Colonic mucosa (tissue), 4 donors: ENCODE results near the gene FBXO15. TPM values are rescaled to one million over a fixed set of nuclear protein-coding genes. Genes with fewer than 3 reads are reported as not detected.

ENCODE experiments used
- DNase-seq: peaks from one replicate; pipeline ENCODE4 v3.0.0-alpha.2; 2020
- H3K27ac ChIP-seq: fragments of 200-600 bp; one replicate; pipeline ENCODE4 v1.8.0; 2021
- H3K27me3 ChIP-seq: fragments of 200-600 bp; one replicate; pipeline ENCODE4 v1.8.0; 2021
- H3K36me3 ChIP-seq: fragments of 200-600 bp; one replicate; pipeline ENCODE4 v1.8.0; 2021
- H3K4me1 ChIP-seq: fragments of 200-600 bp; one replicate; pipeline ENCODE4 v1.8.0; 2021; ENCODE audit warnings: mild to moderate bottlenecking
- H3K4me3 ChIP-seq: fragments of 200-600 bp; one replicate; pipeline ENCODE4 v1.8.0; 2021
- H3K9ac ChIP-seq, 2 donors: one replicate each; pipeline ENCODE4 v1.7.0; 2013; ENCODE audit warnings: control low read depth in 2 of 2, low read depth in 2 of 2, low read length in 2 of 2
- H3K9me3 ChIP-seq: fragments of 200-600 bp; one replicate; pipeline ENCODE4 v1.8.0; 2021
- CTCF ChIP-seq: fragments of 200-600 bp; IDR thresholded peaks from one replicate; pipeline ENCODE4 v1.8.0; 2022; ENCODE audit warnings: antibody characterized with exemption, mild to moderate bottlenecking
- intact Hi-C: fragments of 100-400 bp; cut with DNase I; formaldehyde crosslinking; loops from one replicate; pipeline ENCODE4 v1.14.1; 2022
- total RNA-seq, 2 donors: library from RNA; stranded (reverse); fragmentation: NEBNext Ultra II Directional in 1 of 2; extraction: Animal tissue kit (Norgen Biotek cat#: 25700) in 1 of 2; gene quantifications; one replicate each; pipeline ENCODE4 v1.2.1, GENCODE V29; 2021
- donor health status: healthy.
- donor health status: DM: no; HTN: no; CAD: no.
- donor health status: DM: no; HTN: no; CAD: no.

The FBXO15 gene
- total RNA-seq, 2 donors from 2014 or later = not detected

GRCh38 chr18:74153793-74154192 is 6.2 kb upstream of the FBXO15 start:
- no peak for TF ChIP-seq CTCF
- Histone ChIP-seq H3K9me3 (no peaks in the 10 kb centered on the region), H3K4me3 (no peak overlapping the region), H3K36me3 (no peaks in the 10 kb centered on the region), H3K27ac (no peak overlapping the region), H3K27me3 (no peaks in the 10 kb centered on the region), H3K4me1 (peaks cover 5% of the 10 kb centered on the region), H3K9ac (no peak overlapping the region)
- no peak for DNase-seq
- intact Hi-C loops = no loop called here

GRCh38 chr18:74153377-74153776 is 5.7 kb upstream of the FBXO15 start:
- no peak for TF ChIP-seq CTCF
- no peaks in the 10 kb centered on the region for H3K9me3 ChIP-seq
- no peak overlapping the region for H3K9ac ChIP-seq
- H3K4me1 ChIP-seq = peaks cover 5% of the 10 kb centered on the region
- H3K27ac ChIP-seq = no peak overlapping the region
- intact Hi-C loops = no loop called here
- no peak for DNase-seq
- H3K27me3 ChIP-seq = no peaks in the 10 kb centered on the region
- H3K4me3 ChIP-seq = no peak overlapping the region
- H3K36me3 ChIP-seq = no peaks in the 10 kb centered on the region

GRCh38 chr18:74152857-74153256 is 5.2 kb upstream of the FBXO15 start:
- Histone ChIP-seq H3K36me3 (no peaks in the 10 kb centered on the region), H3K4me1 (peaks cover 5% of the 10 kb centered on the region), H3K27ac (no peak overlapping the region), H3K4me3 (no peak overlapping the region), H3K9me3 (no peaks in the 10 kb centered on the region), H3K27me3 (no peaks in the 10 kb centered on the region), H3K9ac (no peak overlapping the region)
- no peak for DNase-seq
- no peak for TF ChIP-seq CTCF
- intact Hi-C loops = no loop called here

- TF ChIP-seq CTCF = no peak
- H3K36me3 ChIP-seq = no peaks in the 10 kb centered on the region
- H3K27ac ChIP-seq = no peak overlapping the region
- H3K4me3 ChIP-seq = no peak overlapping the region
- H3K9me3 ChIP-seq = no peaks in the 10 kb centered on the region
- peaks cover 6% of the 10 kb centered on the region for H3K4me1 ChIP-seq
- H3K27me3 ChIP-seq = no peaks in the 10 kb centered on the region
- DNase-seq = no peak
- no peak overlapping the region for H3K9ac ChIP-seq
- intact Hi-C loops = no loop called here
These were observed 4.6 kb upstream of the FBXO15 start for GRCh38 chr18:74152270-74152669.

- no peak overlapping the region for H3K4me3 ChIP-seq
- intact Hi-C loops = no loop called here
- peaks cover 10% of the 10 kb centered on the region for H3K4me1 ChIP-seq
- H3K27ac ChIP-seq = no peak overlapping the region
- H3K36me3 ChIP-seq = no peaks in the 10 kb centered on the region
- no peak for DNase-seq
- no peak for TF ChIP-seq CTCF
- no peaks in the 10 kb centered on the region for H3K9me3 ChIP-seq
- H3K9ac ChIP-seq = no peak overlapping the region
- H3K27me3 ChIP-seq = no peaks in the 10 kb centered on the region
These were observed 2.2 kb upstream of the FBXO15 start for GRCh38 chr18:74149878-74150277.

GRCh38 chr18:74148543-74149070 is 973 bp upstream of the FBXO15 start:
- TF ChIP-seq CTCF = no peak
- no peak for DNase-seq
- H3K27me3 ChIP-seq = no peaks in the 10 kb centered on the region
- H3K9me3 ChIP-seq = no peaks in the 10 kb centered on the region
- peak overlapping the region; percentile 95 for H3K27ac ChIP-seq
- H3K4me1 ChIP-seq = peaks cover 10% of the 10 kb centered on the region
- H3K9ac ChIP-seq = peak overlapping the region; percentile 77 to 98
- peak overlapping the region; percentile 54 for H3K4me3 ChIP-seq
- H3K36me3 ChIP-seq = no peaks in the 10 kb centered on the region
- intact Hi-C loops = no loop called here
